H1 (cell line): ENCODE measurements around the gene RUVBL2. TPM values are rescaled to one million over a fixed set of nuclear protein-coding genes. Genes with fewer than 3 reads are reported as not detected.

Source experiments
- BCL11A ChIP-seq, 2 experiments: IDR thresholded peaks; one replicate each; pipeline ENCODE4 v1.6.1; 2011; ENCODE audit warnings: low read depth in 2 of 2, low read length in 2 of 2, mild to moderate bottlenecking in 2 of 2
- CTBP2 ChIP-seq: IDR thresholded peaks from 2 replicates; pipeline ENCODE4 v1.7.0; 2011; ENCODE audit warnings: borderline replicate concordance, mild to moderate bottlenecking, moderate library complexity, mixed read lengths, low read length; ENCODE audit not compliant: insufficient read depth, insufficient read length
- E2F6 ChIP-seq: IDR thresholded peaks from 2 replicates; pipeline ENCODE4 v1.6.1; 2012; ENCODE audit warnings: inconsistent platforms
- EZH2 ChIP-seq: fragments of 200-600 bp; sonication (generic); IDR thresholded peaks from 2 replicates; pipeline ENCODE4 v1.7.1; 2012; ENCODE audit warnings: low read depth, mild to moderate bottlenecking, moderate library complexity, low read length, inconsistent platforms; ENCODE audit not compliant: severe bottlenecking
- HDAC2 ChIP-seq, 2 experiments: fragments of 300-600 bp in 1 of 2; sonication (generic) in 1 of 2; IDR thresholded peaks; 2 replicates each; pipeline ENCODE4 v1.6.1; 2011 to 2012; ENCODE audit warnings: low read depth in 2 of 2, low read length in 2 of 2, mild to moderate bottlenecking in 2 of 2, moderate library complexity in 2 of 2, borderline replicate concordance in 1 of 2, inconsistent platforms in 1 of 2
- SAP30 ChIP-seq: fragments of 300-600 bp; sonication (generic); IDR thresholded peaks from 2 replicates; pipeline ENCODE4 v1.7.1; 2012; ENCODE audit warnings: low read length, moderate library complexity, mild to moderate bottlenecking, inconsistent platforms; ENCODE audit not compliant: insufficient read depth, insufficient replicate concordance
- TAF1 ChIP-seq: IDR thresholded peaks from 2 replicates; pipeline ENCODE4 v1.6.1; 2011; ENCODE audit warnings: mild to moderate bottlenecking, low read depth, low read length
- TBP ChIP-seq: IDR thresholded peaks from 2 replicates; pipeline ENCODE4 v1.6.1; 2011; ENCODE audit warnings: low read depth, low read length, improper control_type of control experiment
- TEAD4 ChIP-seq: IDR thresholded peaks from 2 replicates; pipeline ENCODE4 v1.6.1; 2012; ENCODE audit warnings: low read depth, low read length, inconsistent platforms, mixed read lengths
- polyA plus RNA-seq, 7 experiments: library from polyadenylated mRNA; depleted of rRNA in 3 of 7; stranded (reverse) in 5 of 7; unstranded in 2 of 7; fragments of >200 nt in 5 of 7; fragments of 200-250 nt in 2 of 7; gene quantifications; 1 replicate in 5 of 7; 2 replicates in 1 of 7; 4 replicates in 1 of 7; pipeline versions ENCODE4 v1.2.1 to v1.2.3, GENCODE V29; 2011 to 2013; ENCODE audit warnings: missing spikeins in 2 of 7, mixed read lengths in 2 of 7
- total RNA-seq: library from RNA; stranded (reverse); fragmentation: NEBNext Ultra II Directional; extraction: Animal tissue kit (Norgen Biotek cat#: 25700); gene quantifications from 2 replicates; pipeline ENCODE4 v1.2.1, GENCODE V29; 2021
- TF ChIP-seq, protein P1 (sequence below): IDR thresholded peaks from 2 replicates; pipeline ENCODE4 v1.6.1; 2012; ENCODE audit warnings: inconsistent platforms

Gene RUVBL2
- total and polyA plus RNA-seq, 2 of the 8 experiments (the other 6 are each of a cell fraction or from before 2014, with no cell fraction given), result 152 to 247 TPM

GRCh38 chr19:49019242-49019932 lies 25.7 kb downstream of the RUVBL2 start (continued):
- TF ChIP-seq TBP, result no peak
- TF ChIP-seq TEAD4, result 0 out of 2 replicates have a peak, but pooled peaks have one; percentile 16
- TF ChIP-seq EZH2, result no peak
- TF ChIP-seq, protein P1, sequence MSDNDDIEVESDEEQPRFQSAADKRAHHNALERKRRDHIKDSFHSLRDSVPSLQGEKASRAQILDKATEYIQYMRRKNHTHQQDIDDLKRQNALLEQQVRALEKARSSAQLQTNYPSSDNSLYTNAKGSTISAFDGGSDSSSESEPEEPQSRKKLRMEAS, result 0 out of 2 replicates have a peak, but pooled peaks have one; percentile 22
- no peak for TF ChIP-seq CTBP2
- no peak for TF ChIP-seq E2F6
- TF ChIP-seq TAF1, result no peak
- no peak for TF ChIP-seq HDAC2 (IDR thresholded peaks at IDR 0.05; ENCODE audit: borderline replicate concordance in 1 of 2, low read depth in 2 of 2, low read length in 2 of 2)
- no peak for TF ChIP-seq BCL11A (IDR thresholded peaks at IDR 0.05; ENCODE audit: low read depth in 2 of 2, low read length in 2 of 2)
- no peak for TF ChIP-seq SAP30
- TF ChIP-seq, all 59 proteins: peak for 6
